DOHH2 (cell line): Measurements from ENCODE around the gene DENR.
A peak's percentile ranks its signal among the peaks of the same experiment; 100 is the strongest.

Source experiments
- H3F3A ChIP-seq: fragments of 200-600 bp; sonication (generic), shearing (Covaris generic); 2 replicates; pipeline ENCODE4 v1.6.0; 2016; ENCODE audit warnings: antibody characterized with exemption, mild to moderate bottlenecking; ENCODE audit not compliant: control insufficient read depth, insufficient read depth
- H3K27ac ChIP-seq: fragments of 200-600 bp; sonication (generic); 2 replicates; pipeline ENCODE4 v1.5.1; 2014; ENCODE audit warnings: low read depth, mild to moderate bottlenecking, low read length, moderate library complexity
- H3K27me3 ChIP-seq: fragments of 200-600 bp; sonication (generic); 2 replicates; pipeline ENCODE4 v1.6.1; 2014; ENCODE audit warnings: mild to moderate bottlenecking, low read length, mixed read lengths; ENCODE audit not compliant: control insufficient read depth
- H3K36me3 ChIP-seq: fragments of 200-600 bp; sonication (generic); 2 replicates; pipeline ENCODE4 v1.6.1; 2014; ENCODE audit warnings: mild to moderate bottlenecking, low read length, moderate library complexity, mixed read lengths; ENCODE audit not compliant: control insufficient read depth
- H3K4me1 ChIP-seq: fragments of 200-600 bp; sonication (generic); 2 replicates; pipeline ENCODE4 v1.6.1; 2014; ENCODE audit warnings: mild to moderate bottlenecking, low read length, mixed read lengths; ENCODE audit not compliant: control insufficient read depth
- H3K4me2 ChIP-seq: fragments of 200-600 bp; sonication (generic); 2 replicates; pipeline ENCODE4 v1.6.0; 2014; ENCODE audit warnings: mild to moderate bottlenecking, low read length, moderate library complexity
- H3K4me3 ChIP-seq: fragments of 200-600 bp; sonication (generic); 2 replicates; pipeline ENCODE4 v1.5.1; 2014; ENCODE audit warnings: mild to moderate bottlenecking, low read length, mixed read lengths
- H3K79me2 ChIP-seq: fragments of 200-600 bp; sonication (generic); 2 replicates; pipeline ENCODE4 v1.6.1; 2014; ENCODE audit warnings: mild to moderate bottlenecking, low read length, mixed read lengths; ENCODE audit not compliant: control insufficient read depth
- H3K9me2 ChIP-seq: fragments of 200-600 bp; sonication (generic); replicated peaks from 2 replicates; pipeline ENCODE4 v1.6.1; 2014; ENCODE audit warnings: mild to moderate bottlenecking, low read length, mixed read lengths; ENCODE audit not compliant: control insufficient read depth
- H3K9me3 ChIP-seq: fragments of 200-600 bp; sonication (generic); 2 replicates; pipeline ENCODE4 v1.6.1; 2014; ENCODE audit warnings: antibody characterized with exemption, low read length, mixed read lengths; ENCODE audit not compliant: control insufficient read depth, insufficient read depth
- H4K20me1 ChIP-seq: fragments of 200-600 bp; sonication (generic); 2 replicates; pipeline ENCODE4 v1.6.0; 2014; ENCODE audit warnings: low read depth, mild to moderate bottlenecking, antibody characterized with exemption, low read length, moderate library complexity; ENCODE audit not compliant: control insufficient read depth, insufficient read depth
- EZH2phosphoT487 ChIP-seq: fragments of 200-600 bp; sonication (generic); IDR thresholded peaks from 2 replicates; pipeline ENCODE4 v1.6.1; 2017; ENCODE audit warnings: borderline replicate concordance, mild to moderate bottlenecking, antibody characterized with exemption, low read length, moderate library complexity, mixed read lengths
- TF ChIP-seq, protein P1 (sequence below): fragments of 200-600 bp; sonication (generic); IDR thresholded peaks from one replicate; pipeline ENCODE4 v1.5.1; 2014; ENCODE audit warnings: antibody characterized with exemption, mild to moderate bottlenecking, low read depth, low read length; ENCODE audit not compliant: poor library complexity, severe bottlenecking

DENR gene

DNA sequence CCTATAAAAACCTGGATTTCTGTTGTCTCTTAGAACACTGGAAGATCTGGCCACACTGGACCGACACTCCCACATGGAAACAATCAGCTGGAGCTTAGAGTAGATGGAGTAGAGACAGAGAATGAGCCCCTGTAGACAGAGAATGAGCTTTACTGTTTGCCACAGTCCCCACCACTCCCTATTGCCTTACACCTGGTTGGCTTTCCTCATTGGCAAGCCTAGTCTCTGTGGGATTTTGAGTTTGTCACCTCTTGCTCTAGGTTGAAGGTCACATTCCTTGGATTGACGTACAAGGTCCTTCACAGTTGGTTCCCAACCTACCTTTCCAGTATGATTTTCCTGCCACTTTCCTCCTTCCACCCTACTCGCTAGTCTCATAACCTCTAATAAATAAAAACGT lies 20.0 kb upstream of the DENR start:
- peak overlapping the region; percentile 50 for H3K27ac ChIP-seq
- no peak for TF ChIP-seq EZH2phosphoT487
- TF ChIP-seq, protein P1, sequence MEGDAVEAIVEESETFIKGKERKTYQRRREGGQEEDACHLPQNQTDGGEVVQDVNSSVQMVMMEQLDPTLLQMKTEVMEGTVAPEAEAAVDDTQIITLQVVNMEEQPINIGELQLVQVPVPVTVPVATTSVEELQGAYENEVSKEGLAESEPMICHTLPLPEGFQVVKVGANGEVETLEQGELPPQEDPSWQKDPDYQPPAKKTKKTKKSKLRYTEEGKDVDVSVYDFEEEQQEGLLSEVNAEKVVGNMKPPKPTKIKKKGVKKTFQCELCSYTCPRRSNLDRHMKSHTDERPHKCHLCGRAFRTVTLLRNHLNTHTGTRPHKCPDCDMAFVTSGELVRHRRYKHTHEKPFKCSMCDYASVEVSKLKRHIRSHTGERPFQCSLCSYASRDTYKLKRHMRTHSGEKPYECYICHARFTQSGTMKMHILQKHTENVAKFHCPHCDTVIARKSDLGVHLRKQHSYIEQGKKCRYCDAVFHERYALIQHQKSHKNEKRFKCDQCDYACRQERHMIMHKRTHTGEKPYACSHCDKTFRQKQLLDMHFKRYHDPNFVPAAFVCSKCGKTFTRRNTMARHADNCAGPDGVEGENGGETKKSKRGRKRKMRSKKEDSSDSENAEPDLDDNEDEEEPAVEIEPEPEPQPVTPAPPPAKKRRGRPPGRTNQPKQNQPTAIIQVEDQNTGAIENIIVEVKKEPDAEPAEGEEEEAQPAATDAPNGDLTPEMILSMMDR, result no peak

DNA sequence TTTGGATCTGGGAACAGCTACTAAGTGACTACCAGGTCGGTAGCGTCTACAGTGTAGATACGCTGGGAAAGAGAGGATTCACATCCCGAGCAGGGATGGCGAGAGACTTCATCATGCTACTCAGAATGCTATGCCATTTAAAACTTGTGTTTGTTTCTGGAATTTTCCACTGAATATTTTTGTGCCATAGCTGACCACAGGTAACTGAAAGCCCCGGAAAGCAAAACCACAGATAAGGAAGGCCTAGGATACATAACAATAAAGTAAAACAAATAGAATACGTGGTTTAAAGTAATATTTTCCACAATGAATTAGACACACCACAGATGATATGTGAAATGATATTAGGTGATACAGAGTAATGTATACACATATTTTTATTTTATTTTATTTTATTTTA lies 14.1 kb upstream of the DENR start:
- no peaks in the 10 kb centered on the region for H3K36me3 ChIP-seq
- H3K27me3 ChIP-seq, result no peaks in the 10 kb centered on the region
- H3K9me3 ChIP-seq, result no peaks in the 10 kb centered on the region
- no peak overlapping the region for H3K4me3 ChIP-seq
- H3K4me2 ChIP-seq, result no peak overlapping the region
- no peak for TF ChIP-seq EZH2phosphoT487
- TF ChIP-seq, protein P1, result no peak
- peaks cover 20% of the 10 kb centered on the region for H3K4me1 ChIP-seq
- no peaks in the 10 kb centered on the region for H3F3A ChIP-seq
- no peak overlapping the region for H3K27ac ChIP-seq
- no peaks in the 10 kb centered on the region for H4K20me1 ChIP-seq
- H3K9me2 ChIP-seq, result no peaks in the 10 kb centered on the region
- H3K79me2 ChIP-seq, result no peaks in the 10 kb centered on the region

More for the DNA sequence above, 20.0 kb upstream of the DENR start:
- peak overlapping the region; percentile 43 for H3K4me3 ChIP-seq
- H3K4me1 ChIP-seq, result peaks cover 33% of the 10 kb centered on the region
- H3K9me3 ChIP-seq, result no peaks in the 10 kb centered on the region
- H3K9me2 ChIP-seq, result no peaks in the 10 kb centered on the region
- no peaks in the 10 kb centered on the region; the same call in 1 of the 2 replicates for H3F3A ChIP-seq
- H3K27me3 ChIP-seq, result no peaks in the 10 kb centered on the region
- no peaks in the 10 kb centered on the region for H4K20me1 ChIP-seq
- no peaks in the 10 kb centered on the region for H3K36me3 ChIP-seq
- H3K79me2 ChIP-seq, result no peaks in the 10 kb centered on the region
- peak overlapping the region; percentile 66 for H3K4me2 ChIP-seq

DNA sequence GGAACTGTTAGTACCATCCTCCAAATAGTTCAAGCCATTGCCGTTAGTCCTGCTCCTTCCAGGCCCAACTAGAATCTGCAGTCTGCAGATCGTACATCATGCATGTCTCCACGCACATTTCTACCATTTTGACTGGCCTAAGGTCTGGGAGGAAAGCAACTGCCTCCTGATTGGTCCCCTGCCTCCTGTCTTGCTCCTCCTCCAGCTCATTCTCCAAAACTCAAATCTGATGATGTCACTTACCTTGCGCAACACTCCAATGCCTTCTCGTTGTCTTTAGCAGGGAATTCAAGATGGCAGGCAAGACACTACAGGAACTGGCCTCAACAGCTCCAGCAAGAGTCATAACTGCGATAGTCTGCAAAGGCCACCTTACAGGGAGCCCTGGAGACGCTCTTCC lies 12.3 kb upstream of the DENR start:
- Histone ChIP-seq H3F3A (no peaks in the 10 kb centered on the region), H3K9me3 (no peaks in the 10 kb centered on the region), H3K27me3 (no peaks in the 10 kb centered on the region), H3K4me1 (peaks cover 12% of the 10 kb centered on the region), H3K79me2 (no peaks in the 10 kb centered on the region), H4K20me1 (no peaks in the 10 kb centered on the region), H3K4me3 (no peak overlapping the region), H3K4me2 (no peak overlapping the region), H3K9me2 (no peaks in the 10 kb centered on the region), H3K36me3 (no peaks in the 10 kb centered on the region), H3K27ac (no peak overlapping the region)
- TF ChIP-seq, protein P1, result no peak
- TF ChIP-seq EZH2phosphoT487, result no peak
